Adipose tissue (tissue), 3 donors: ENCODE results near the gene PAQR8. TPM values are rescaled to one million over a fixed set of nuclear protein-coding genes. Genes with fewer than 3 reads are reported as not detected.

ENCODE experiments used
- H3K27ac ChIP-seq: one replicate; pipeline ENCODE4 v1.5.1; 2013; ENCODE audit warnings: low read depth, low read length
- WGBS, 3 donors: extraction: QIAGEN DNeasy Blood & Tissue Kit; methylation state at CpG; one replicate each; pipeline ENCODE4 v1.1.7; 2013; 5-methylcytosine and 5-hydroxymethylcytosine counted together
- polyA plus RNA-seq, 3 donors: library from polyadenylated mRNA; stranded (reverse); fragments of 200-250 nt; gene quantifications; one replicate each; pipeline ENCODE4 v1.2.3, GENCODE V29; 2013
- donor health status: healthy with polysubstance abuse.
- donor health status: Bipolar disorder and iron deficiency.
- donor health status: healthy.

The PAQR8 gene
- polyA plus RNA-seq, 3 donors = 1.0 to 2.8 (median 1.1) TPM

DNA sequence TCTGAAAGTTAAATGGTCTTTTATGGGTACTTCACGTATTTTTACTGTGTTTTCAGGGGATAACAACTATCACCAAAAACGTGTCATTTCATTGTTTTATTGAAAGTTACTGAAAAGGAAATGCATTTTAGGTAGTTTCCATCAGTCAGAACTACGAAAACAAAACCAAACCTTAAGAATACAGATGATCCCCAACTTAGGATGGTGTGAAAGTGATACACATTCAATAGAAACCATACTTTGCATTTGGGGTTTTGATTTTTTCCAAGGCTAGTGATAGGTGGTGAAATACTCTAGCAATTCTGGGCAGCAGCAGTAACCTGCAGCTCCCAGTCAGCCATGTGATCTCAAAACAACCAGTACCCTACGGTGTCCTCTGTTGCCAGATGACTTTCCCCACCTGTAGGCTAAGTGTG, 32.3 kb downstream of the PAQR8 start:
- H3K27ac ChIP-seq = no peak overlapping the region
- 75 to 83% (median 81%) methylated on average over 4 of the region's 4 CpGs for WGBS, 3 donors

DNA sequence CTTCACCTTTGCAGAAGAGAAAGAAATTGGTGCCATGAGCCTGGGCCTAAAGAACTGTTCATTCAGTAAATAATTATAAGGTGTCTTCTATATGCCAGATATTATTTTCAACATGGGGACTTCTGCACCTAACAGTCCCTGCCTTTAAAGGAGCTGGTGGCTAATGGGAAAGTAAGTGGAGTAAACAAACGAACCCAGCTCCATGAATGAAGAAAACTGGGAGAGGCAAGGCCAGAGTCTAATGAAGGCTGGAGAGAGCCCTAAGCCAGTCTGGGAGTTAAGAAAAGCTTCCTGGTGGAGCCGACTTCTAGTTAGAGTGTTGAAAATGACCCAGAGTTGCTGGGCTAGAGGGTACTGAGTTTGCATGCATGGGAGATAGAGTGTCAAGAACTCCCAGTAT, 34.0 kb downstream of the PAQR8 start:
- H3K27ac ChIP-seq = no peak overlapping the region
- WGBS, 3 donors = 72 to 92% (median 87%) methylated on average over 2 of the region's 2 CpGs

DNA sequence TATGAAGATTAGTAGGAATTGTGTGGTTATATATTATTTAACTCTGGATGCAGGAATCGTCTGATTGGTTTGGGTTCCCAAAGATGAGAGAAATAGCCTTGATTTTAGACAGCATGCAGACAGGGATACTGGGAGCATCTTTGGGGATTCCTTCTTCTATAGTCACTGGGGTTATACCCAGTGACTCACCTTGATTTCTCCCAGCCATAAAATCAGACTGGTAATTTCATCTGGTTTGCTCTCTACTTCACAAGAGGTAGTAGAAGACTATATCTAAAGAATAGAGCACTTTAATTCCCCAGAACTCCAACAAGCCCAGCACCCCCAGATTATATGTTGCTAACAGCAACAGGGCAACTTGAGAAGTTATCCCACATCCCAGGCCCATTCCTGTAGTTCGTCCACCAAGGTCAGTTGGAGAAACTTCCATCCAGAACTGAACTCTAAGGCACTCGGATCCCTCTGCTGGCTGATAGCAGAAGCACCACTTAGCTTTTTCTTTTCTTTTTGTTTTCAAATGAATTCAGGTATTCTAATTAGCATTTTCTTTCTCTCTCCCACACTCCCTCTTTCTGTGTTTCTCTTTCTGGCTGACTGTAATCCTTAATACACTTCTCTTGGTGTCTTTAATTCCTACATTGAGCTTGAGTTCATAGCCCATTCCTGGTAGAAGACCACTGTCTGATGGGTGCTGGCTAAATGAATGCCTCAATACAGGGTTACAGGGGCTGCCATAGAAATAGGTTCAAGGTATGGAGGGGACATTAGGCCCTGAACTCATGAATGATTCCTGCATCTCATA, 37.8 kb downstream of the PAQR8 start:
- H3K27ac ChIP-seq = no peak overlapping the region
- WGBS, 3 donors = 33 to 35% (median 34%) methylated on average over 3 of the region's 3 CpGs

DNA sequence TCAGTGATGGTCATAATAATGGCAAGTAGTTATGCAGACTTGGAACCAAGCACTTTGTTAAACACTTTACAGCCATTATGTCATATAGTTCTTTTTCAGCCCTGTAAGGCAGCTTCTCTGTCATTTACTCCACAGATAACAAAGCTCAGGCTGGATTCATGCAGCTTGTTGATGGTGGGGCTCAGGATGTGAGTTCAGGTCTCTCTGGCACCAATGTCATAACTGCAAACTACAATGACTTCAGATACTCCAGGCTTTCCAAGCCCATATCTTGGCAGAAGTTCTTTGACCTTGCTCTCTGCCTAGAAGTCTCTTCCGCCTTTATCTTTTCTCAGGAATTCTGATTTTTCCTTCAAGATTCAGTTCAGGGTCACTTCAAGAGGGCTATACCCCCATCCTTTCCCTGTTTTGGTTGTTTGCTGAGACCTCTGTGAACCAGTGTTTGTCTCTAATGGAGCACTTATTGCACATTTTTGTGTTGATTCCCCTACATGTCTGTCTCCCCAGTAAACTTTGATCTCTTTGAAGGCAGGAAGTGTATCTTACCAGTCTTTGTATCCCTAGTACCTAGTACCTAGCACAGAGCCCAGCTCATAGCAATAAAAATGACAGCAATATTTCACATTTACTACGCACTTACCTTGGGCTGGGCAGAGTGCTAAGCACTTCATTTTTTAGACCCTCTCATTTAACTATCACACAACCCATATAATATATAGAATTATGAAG, 38.5 kb downstream of the PAQR8 start:
- H3K27ac ChIP-seq = no peak overlapping the region
- WGBS, 3 donors = 60 to 81% (median 73%) methylated on average over 2 of the region's 2 CpGs

DNA sequence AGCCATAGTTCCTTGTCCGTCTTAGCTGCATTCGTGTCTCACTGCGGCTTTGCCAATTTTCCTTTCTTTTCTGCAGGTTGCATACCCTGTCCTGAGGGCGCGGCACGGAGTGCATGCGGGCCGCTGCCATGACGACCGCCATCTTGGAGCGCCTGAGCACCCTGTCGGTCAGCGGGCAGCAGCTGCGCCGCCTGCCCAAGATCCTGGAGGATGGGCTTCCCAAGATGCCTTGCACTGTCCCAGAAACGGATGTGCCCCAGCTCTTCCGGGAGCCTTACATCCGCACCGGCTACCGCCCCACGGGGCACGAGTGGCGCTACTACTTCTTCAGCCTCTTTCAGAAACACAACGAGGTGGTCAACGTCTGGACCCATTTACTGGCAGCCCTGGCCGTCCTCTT, 41.1 kb downstream of the PAQR8 start:
- H3K27ac ChIP-seq = no peak overlapping the region
- 96 to 97% (median 97%) methylated on average over 26 of the region's 26 CpGs for WGBS, 3 donors

- WGBS, 3 donors = 61 to 84% (median 80%) methylated on average over 9 of the region's 9 CpGs
- H3K27ac ChIP-seq = no peak overlapping the region
Observed at GRCh38 chr6:52403627-52404026, 41.7 kb downstream of the PAQR8 start.

DNA sequence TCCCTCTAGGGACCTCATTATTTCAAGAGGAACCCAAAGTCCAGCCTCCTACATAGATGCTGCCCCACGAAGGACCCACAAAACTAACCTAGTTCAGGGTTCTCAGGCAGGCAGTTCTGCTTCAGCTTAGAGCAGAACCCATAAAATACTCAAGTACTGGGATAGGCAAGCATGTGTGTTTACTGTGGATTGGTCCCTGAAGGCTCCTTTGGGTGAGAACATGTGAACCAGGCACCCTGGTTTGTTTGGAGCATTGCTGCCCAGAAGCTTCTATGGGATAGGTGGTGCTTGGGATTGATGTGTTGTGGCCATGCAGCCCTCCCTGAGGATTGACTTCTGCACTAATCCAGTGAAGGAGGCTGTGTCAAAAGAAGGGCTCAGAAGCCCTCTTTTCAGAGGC, 43.3 kb downstream of the PAQR8 start:
- no peak overlapping the region for H3K27ac ChIP-seq
- 90 to 95% (median 93%) methylated on average over 1 of the region's 1 CpG for WGBS, 3 donors

DNA sequence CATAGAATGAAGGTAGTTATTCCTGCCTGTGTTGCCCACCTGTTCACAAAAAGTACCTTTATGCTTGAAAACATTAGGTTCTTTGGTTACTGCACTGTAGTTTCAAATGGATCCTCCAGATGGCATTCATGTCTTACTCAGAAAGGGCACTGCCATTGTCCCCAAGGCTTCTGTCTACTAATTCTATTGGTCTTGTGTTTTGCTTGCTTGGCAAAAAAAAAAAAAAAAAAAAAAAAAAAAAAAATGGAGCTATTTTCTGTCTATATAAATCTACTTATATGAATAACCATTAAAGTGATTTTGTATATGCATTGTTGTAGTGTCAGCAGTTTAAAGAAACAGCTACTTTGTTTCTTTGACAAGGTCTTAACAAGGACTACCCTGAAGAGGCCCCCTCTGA, 45.5 kb downstream of the PAQR8 start:
- H3K27ac ChIP-seq = no peak overlapping the region

DNA sequence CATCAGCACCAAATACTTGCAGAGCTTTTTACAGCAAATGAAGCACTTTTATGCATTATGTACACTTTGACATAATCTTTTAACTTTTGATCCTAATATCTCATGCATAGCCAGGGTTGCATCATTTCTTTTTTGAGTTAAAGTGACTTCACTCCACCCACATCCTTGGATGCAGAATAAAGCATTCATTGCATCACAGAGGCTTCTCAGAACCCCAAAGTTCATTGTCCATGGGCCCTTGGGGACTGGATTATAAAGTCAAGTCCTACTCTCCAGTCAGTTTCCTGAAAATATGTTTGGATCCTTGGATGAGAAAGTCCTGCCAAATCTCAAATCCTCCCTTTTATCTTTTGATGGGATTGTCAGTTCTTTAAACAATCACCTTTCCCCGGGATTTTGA, 47.5 kb downstream of the PAQR8 start:
- no peak overlapping the region for H3K27ac ChIP-seq
- WGBS, 3 donors = 33 to 49% (median 47%) methylated on average over 1 of the region's 1 CpG

- H3K27ac ChIP-seq = no peak overlapping the region
Observed at GRCh38 chr6:52410979-52411378, 49.0 kb downstream of the PAQR8 start.

GRCh38 chr6:52411911-52412310, 50.0 kb downstream of the PAQR8 start:
- 86 to 91% (median 91%) methylated on average over 4 of the region's 4 CpGs for WGBS, 3 donors

GRCh38 chr6:52415333-52415732, 53.4 kb downstream of the PAQR8 start:
- H3K27ac ChIP-seq = no peak overlapping the region
- WGBS, 3 donors = 82 to 93% (median 85%) methylated on average over 1 of the region's 1 CpG

More at GRCh38 chr6:52411911-52412310, 50.0 kb downstream of the PAQR8 start:
- no peak overlapping the region for H3K27ac ChIP-seq

DNA sequence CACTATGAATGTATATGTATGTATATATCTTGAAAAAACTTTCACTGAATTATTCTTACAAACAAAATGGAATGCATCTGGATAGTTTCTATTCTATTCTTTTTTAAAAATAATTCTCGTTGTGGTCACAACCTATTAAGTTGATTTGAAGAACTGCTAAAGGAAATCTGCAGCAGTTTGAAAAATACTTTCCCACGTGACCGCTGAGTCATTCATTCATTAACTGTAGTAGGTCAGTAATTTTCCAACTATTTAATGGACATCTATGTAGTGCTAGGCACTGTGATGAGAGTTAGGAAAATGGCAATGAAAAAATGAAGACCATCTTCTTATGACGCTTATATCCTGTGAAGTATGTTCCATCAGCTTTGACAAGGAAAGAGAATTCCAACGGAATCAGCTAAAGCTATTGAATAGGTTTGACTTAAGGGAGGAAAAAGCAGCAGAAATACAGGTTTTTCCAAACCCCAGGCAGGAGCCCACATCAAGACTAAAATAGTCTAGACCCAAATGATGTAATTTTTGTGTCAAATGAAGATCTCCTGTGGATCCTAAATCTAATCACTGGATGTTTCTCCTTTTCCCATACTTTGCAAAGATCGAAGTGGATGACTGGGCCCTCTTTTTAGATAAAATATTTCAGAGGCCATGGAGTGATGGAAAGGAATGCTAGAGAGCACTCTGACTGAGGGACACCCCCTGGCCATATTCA, 54.1 kb downstream of the PAQR8 start:
- H3K27ac ChIP-seq = no peak overlapping the region
- 44 to 52% (median 49%) methylated on average over 6 of the region's 6 CpGs for WGBS, 3 donors

- WGBS, 3 donors = 0 to 5% (median 4%) methylated on average over 1 of the region's 1 CpG
- H3K27ac ChIP-seq = no peak overlapping the region
Observed at GRCh38 chr6:52416629-52417151, 54.7 kb downstream of the PAQR8 start.

DNA sequence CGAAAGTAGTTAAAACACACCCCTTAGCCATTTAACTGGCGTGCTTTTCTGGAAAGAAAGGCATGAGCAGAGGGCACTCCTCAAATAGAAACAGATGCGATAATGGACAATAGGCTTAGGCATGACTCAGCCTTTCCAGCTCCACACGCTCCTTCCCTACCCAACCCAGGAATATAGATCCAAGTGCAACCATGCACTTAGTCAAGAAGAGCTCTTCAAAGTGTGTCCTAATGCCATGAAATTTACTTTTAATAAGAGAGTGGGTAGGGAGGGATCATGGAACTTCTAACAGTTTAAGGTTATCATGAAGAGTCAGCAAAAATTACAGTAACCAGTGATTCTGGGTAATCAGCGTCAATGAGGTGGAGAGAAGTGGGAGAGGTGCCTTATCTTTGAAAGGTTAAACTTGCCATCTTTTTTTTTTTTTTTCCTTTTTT, 55.7 kb downstream of the PAQR8 start:
- WGBS, 3 donors = 71 to 81% (median 81%) methylated on average over 5 of the region's 5 CpGs
- no peak overlapping the region for H3K27ac ChIP-seq

DNA sequence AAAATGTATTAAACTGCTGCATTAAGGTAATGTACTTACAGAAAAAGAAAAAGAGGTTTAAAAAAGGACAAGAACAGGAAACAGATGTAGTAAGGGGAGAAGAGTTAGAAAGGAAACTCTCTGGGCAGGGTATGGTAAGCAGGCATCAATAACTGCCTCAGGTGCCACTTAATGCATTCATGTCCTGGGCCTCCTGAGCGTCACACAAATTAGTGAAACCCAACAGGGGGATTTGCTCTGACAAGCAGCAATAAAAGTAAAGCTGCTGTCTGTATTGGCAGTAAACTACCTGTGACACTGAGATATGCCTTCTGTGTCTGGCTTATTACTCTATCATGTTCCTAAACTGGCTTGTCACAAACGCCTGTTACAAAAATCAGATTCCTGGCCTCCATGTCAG, 56.7 kb downstream of the PAQR8 start:
- no peak overlapping the region for H3K27ac ChIP-seq
- 80 to 83% (median 80%) methylated on average over 2 of the region's 2 CpGs for WGBS, 3 donors

GRCh38 chr6:52419809-52420667, 58.1 kb downstream of the PAQR8 start, which contains the start of gene EFHC1:
Gene EFHC1 (plus strand): TSS chr6:52420342. CDS start chr6:52420411, 69 bp downstream.
- 1% methylated on average over 49 to 57 of the region's 57 CpGs for WGBS, 3 donors
- H3K27ac ChIP-seq = no peak within 1 kb of the TSS
